Measurements from ENCODE around the gene KIAA0586. TPM values are rescaled to one million over a fixed set of nuclear protein-coding genes. Genes with fewer than 3 reads are reported as not detected.

The KIAA0586 gene
- total and polyA plus RNA-seq, 2 of the 13 experiments (the other 11 are each of a cell fraction or from before 2014, with no cell fraction given) = 12.6 to 25.2 TPM

GRCh38 chr14:58555647-58556046 is 128.1 kb downstream of the KIAA0586 start:
- intact Hi-C loops (cut with micrococcal nuclease; ENCODE audit: unreplicated experiment) = no loop called here
- POLR2A ChIA-PET = no interaction called here
- no TSS peak for BruUV-seq (replicated peaks)

GRCh38 chr14:58557242-58557641 is 129.7 kb downstream of the KIAA0586 start:
- ATAC-seq = no peak
- H3K4me2 ChIP-seq (ENCODE audit: low read depth, low read length) = no peak overlapping the region
- no peak for FAIRE-seq
- H3K9ac ChIP-seq (ENCODE audit: insufficient read depth, low read depth, low read length) = no peak overlapping the region
- H2AFZ ChIP-seq (ENCODE audit: low read length) = no peak overlapping the region
- H3K9me3 ChIP-seq (ENCODE audit: low read length) = no peaks in the 10 kb centered on the region
- H4K20me1 ChIP-seq (ENCODE audit: insufficient read depth, low read length) = no peaks in the 10 kb centered on the region
- ChIA-PET POLR2A (no interaction called here), CTCF (ENCODE audit: low intra/inter-chr PET ratio, low total read pairs) (no interaction called here)
- no peaks in the 10 kb centered on the region for H3K79me2 ChIP-seq (ENCODE audit: insufficient read depth, low read length)
- H3K4me3 ChIP-seq (replicated peaks in 1 of 3; ENCODE audit: insufficient read depth in 1 of 3, low read depth in 2 of 3, low read length in 3 of 3) = no peak overlapping the region
- intact Hi-C loops (cut with micrococcal nuclease; ENCODE audit: unreplicated experiment) = no loop called here
- in situ Hi-C loops (cut with HindIII; ENCODE audit: extremely low pct_ligation_motif_present, low pct_unique_long_range_greater_than_20kb) = no loop called here
- DNase-seq (ENCODE audit: low spot score) = no peak
- 50% methylated on average over 4 of the region's 4 CpGs for WGBS (ENCODE audit: low lambda C conversion rate)
- BruUV-seq (replicated peaks) = no TSS peak
- no peaks in the 10 kb centered on the region for H3K36me3 ChIP-seq (replicated peaks in 1 of 2; ENCODE audit: control insufficient read depth in 1 of 2, insufficient read depth in 2 of 2, low read length in 2 of 2)
- no peak overlapping the region for H3K27ac ChIP-seq (ENCODE audit: extremely low read length, insufficient read depth, low read length)
- H3K4me1 ChIP-seq (ENCODE audit: insufficient read depth, low read length) = peaks cover 5% of the 10 kb centered on the region; the same call in 1 of the 2 replicates
- no peaks in the 10 kb centered on the region for H3K27me3 ChIP-seq (ENCODE audit: control insufficient read depth in 1 of 2, insufficient read depth in 2 of 2, low read length in 2 of 2)
- no peak for TF ChIP-seq ZSCAN31 (CRISPR knock-in tag; IDR thresholded peaks at IDR 0.05; ENCODE audit: low read depth)
- peak; percentile 31; the same call in 1 of the 2 replicates for TF ChIP-seq CEBPB (IDR thresholded peaks at IDR 0.05; ENCODE audit: borderline replicate concordance, low read depth, low read length)
- no peak for TF ChIP-seq KDM5B (CRISPR knock-in tag; IDR thresholded peaks at IDR 0.05; ENCODE audit: borderline replicate concordance)
- TF ChIP-seq ZNF282 (IDR thresholded peaks at IDR 0.05; ENCODE audit: partially characterized antibody) = no peak

More at GRCh38 chr14:58555647-58556046, 128.1 kb downstream of the KIAA0586 start:
- H3K27ac ChIP-seq (ENCODE audit: extremely low read length, insufficient read depth, low read length) = no peak overlapping the region
- H3K4me2 ChIP-seq (ENCODE audit: low read depth, low read length) = no peak overlapping the region
- H3K36me3 ChIP-seq (replicated peaks in 1 of 2; ENCODE audit: control insufficient read depth in 1 of 2, insufficient read depth in 2 of 2, low read length in 2 of 2) = no peaks in the 10 kb centered on the region
- ATAC-seq (no peak), DNase-seq (ENCODE audit: low spot score) (no peak), FAIRE-seq (no peak)
- H2AFZ ChIP-seq (ENCODE audit: low read length) = no peak overlapping the region
- no peaks in the 10 kb centered on the region for H4K20me1 ChIP-seq (ENCODE audit: insufficient read depth, low read length)
- no peaks in the 10 kb centered on the region for H3K27me3 ChIP-seq (ENCODE audit: control insufficient read depth in 1 of 2, insufficient read depth in 2 of 2, low read length in 2 of 2)
- TF ChIP-seq ZNF746 (CRISPR knock-in tag; IDR thresholded peaks at IDR 0.05) (no peak), DR1 (CRISPR knock-in tag; IDR thresholded peaks at IDR 0.05) (no peak), ZNF33A (CRISPR knock-in tag; IDR thresholded peaks at IDR 0.05; ENCODE audit: borderline replicate concordance) (no peak), ZNF703 (CRISPR knock-in tag; IDR thresholded peaks at IDR 0.05; ENCODE audit: borderline replicate concordance) (no peak), ZBTB25 (CRISPR knock-in tag; IDR thresholded peaks at IDR 0.05) (no peak), KLF11 (CRISPR knock-in tag; IDR thresholded peaks at IDR 0.05) (no peak), HDAC6 (IDR thresholded peaks at IDR 0.05; ENCODE audit: low read depth, low read length) (no peak)
- in situ Hi-C loops (cut with HindIII; ENCODE audit: extremely low pct_ligation_motif_present, low pct_unique_long_range_greater_than_20kb) = no loop called here
- no peak overlapping the region for H3K4me3 ChIP-seq (replicated peaks in 1 of 3; ENCODE audit: insufficient read depth in 1 of 3, low read depth in 2 of 3, low read length in 3 of 3)
- peaks cover 5% of the 10 kb centered on the region; the same call in 1 of the 2 replicates for H3K4me1 ChIP-seq (ENCODE audit: insufficient read depth, low read length)
- H3K9me3 ChIP-seq (ENCODE audit: low read length) = no peaks in the 10 kb centered on the region
- H3K9ac ChIP-seq (ENCODE audit: insufficient read depth, low read depth, low read length) = no peak overlapping the region
- CTCF ChIA-PET (ENCODE audit: low intra/inter-chr PET ratio, low total read pairs) = no interaction called here
- H3K79me2 ChIP-seq (ENCODE audit: insufficient read depth, low read length) = no peaks in the 10 kb centered on the region

All from HepG2 (cell line).